AG09309 (cell line): ENCODE data around the gene TM6SF1.
"Not testable (repeated sequence)": the region's sequence is repeated elsewhere in the genome, so short reads cannot be mapped to it uniquely, and the experiment has no call there.

Experiments
- DNase-seq: peaks from one replicate; pipeline ENCODE4 v3.0.0-alpha.2; 2010; ENCODE audit warnings: low read depth
- H3K4me3 ChIP-seq: 2 replicates; pipeline ENCODE4 v1.5.1; 2011; ENCODE audit warnings: mild to moderate bottlenecking, low read depth, low read length, moderate library complexity; ENCODE audit not compliant: control insufficient read depth
- CTCF ChIP-seq: IDR thresholded peaks from 2 replicates; pipeline ENCODE4 v1.5.1; 2011; ENCODE audit warnings: mild to moderate bottlenecking, low read depth, low read length, inconsistent platforms; ENCODE audit not compliant: insufficient read depth, control insufficient read depth; ENCODE audit errors: missing control alignments

The TM6SF1 gene

GRCh38 chr15:83090465-83090864 lies 17.0 kb upstream of the TM6SF1 start:
- H3K4me3 ChIP-seq, result no peak overlapping the region
- no peak for TF ChIP-seq CTCF
- DNase-seq, result no peak

GRCh38 chr15:83091965-83092308 lies 15.5 kb upstream of the TM6SF1 start:
- not testable (repeated sequence) for H3K4me3 ChIP-seq, DNase-seq

GRCh38 chr15:83092309-83092976 lies 15.0 kb upstream of the TM6SF1 start:
- TF ChIP-seq CTCF, result no peak
- no peak overlapping the region for H3K4me3 ChIP-seq
- DNase-seq, result no peak

- TF ChIP-seq CTCF, result no peak
- no peak for DNase-seq
- no peak overlapping the region for H3K4me3 ChIP-seq
Measured at GRCh38 chr15:83094583-83094982, 12.9 kb upstream of the TM6SF1 start.

- DNase-seq, result no peak
Measured at GRCh38 chr15:83098079-83098478, 9.4 kb upstream of the TM6SF1 start.

GRCh38 chr15:83099290-83099689 lies 8.2 kb upstream of the TM6SF1 start:
- DNase-seq, result no peak
- no peak overlapping the region for H3K4me3 ChIP-seq
- no peak for TF ChIP-seq CTCF

More at GRCh38 chr15:83098079-83098478, 9.4 kb upstream of the TM6SF1 start:
- H3K4me3 ChIP-seq, result no peak overlapping the region
- TF ChIP-seq CTCF, result no peak

- H3K4me3 ChIP-seq, result no peak overlapping the region
- no peak for DNase-seq
- no peak for TF ChIP-seq CTCF
Measured at GRCh38 chr15:83100097-83100646, 7.3 kb upstream of the TM6SF1 start.
